Ammon's horn (tissue), 1 donor: Measurements from ENCODE around the gene PITPNB.

Source experiments
- DNase-seq: peaks from one replicate; pipeline ENCODE4 v3.0.0-alpha.2; 2016; ENCODE audit warnings: low spot score

The PITPNB gene

GRCh38 chr22:27919222-27919941 lies at the start of gene PITPNB:
Gene PITPNB (minus strand): TSS chr22:27919256. CDS start chr22:27919191, 65 bp downstream.
- peak; percentile 97 for DNase-seq

GRCh38 chr22:27966168-27967064 lies 47.4 kb upstream of the PITPNB start:
- DNase-seq = no peak

- DNase-seq = peak; percentile 15
Observed at GRCh38 chr22:27962268-27963044, 43.4 kb upstream of the PITPNB start.

- no peak for DNase-seq
Observed at GRCh38 chr22:27961680-27962079, 42.6 kb upstream of the PITPNB start.

GRCh38 chr22:27961182-27961581 lies 42.1 kb upstream of the PITPNB start:
- DNase-seq = no peak

- no peak for DNase-seq
Observed at GRCh38 chr22:27959335-27960090, 40.5 kb upstream of the PITPNB start.

- no peak for DNase-seq
Observed at GRCh38 chr22:27952779-27953178, 33.7 kb upstream of the PITPNB start.

GRCh38 chr22:27952091-27952490 lies 33.0 kb upstream of the PITPNB start:
- no peak for DNase-seq

GRCh38 chr22:27949421-27949820 lies 30.4 kb upstream of the PITPNB start:
- no peak for DNase-seq

GRCh38 chr22:27948569-27948968 lies 29.5 kb upstream of the PITPNB start:
- no peak for DNase-seq

GRCh38 chr22:27947448-27947847 lies 28.4 kb upstream of the PITPNB start:
- no peak for DNase-seq

- no peak for DNase-seq
Observed at GRCh38 chr22:27941143-27941542, 22.1 kb upstream of the PITPNB start.

- DNase-seq = no peak
Observed at GRCh38 chr22:27937453-27937852, 18.4 kb upstream of the PITPNB start.

GRCh38 chr22:27935897-27936296 lies 16.8 kb upstream of the PITPNB start:
- DNase-seq = no peak

GRCh38 chr22:27934069-27934468 lies 15.0 kb upstream of the PITPNB start:
- no peak for DNase-seq

- DNase-seq = no peak
Observed at GRCh38 chr22:27933186-27933983, 14.3 kb upstream of the PITPNB start.

- DNase-seq = no peak
Observed at GRCh38 chr22:27930331-27931060, 11.4 kb upstream of the PITPNB start.

GRCh38 chr22:27927608-27928007 lies 8.6 kb upstream of the PITPNB start:
- no peak for DNase-seq

- no peak for DNase-seq
Observed at GRCh38 chr22:27925331-27925730, 6.3 kb upstream of the PITPNB start.
